HG02852 (cell line): Measurements from ENCODE around the gene IL18R1.

Source experiments
- ATAC-seq: cut with Tn5 transposase; IDR thresholded peaks from one replicate; pipeline ENCODE4 v1.9.1; 2021; ENCODE audit warnings: mild to moderate bottlenecking, moderate library complexity; ENCODE audit not compliant: unreplicated experiment

Gene IL18R1

GRCh38 chr2:102427249-102427648, 71.7 kb downstream of the IL18R1 start:
- ATAC-seq, result no peak

- ATAC-seq, result no peak
These were observed 73.0 kb downstream of the IL18R1 start for GRCh38 chr2:102428573-102428972.

DNA sequence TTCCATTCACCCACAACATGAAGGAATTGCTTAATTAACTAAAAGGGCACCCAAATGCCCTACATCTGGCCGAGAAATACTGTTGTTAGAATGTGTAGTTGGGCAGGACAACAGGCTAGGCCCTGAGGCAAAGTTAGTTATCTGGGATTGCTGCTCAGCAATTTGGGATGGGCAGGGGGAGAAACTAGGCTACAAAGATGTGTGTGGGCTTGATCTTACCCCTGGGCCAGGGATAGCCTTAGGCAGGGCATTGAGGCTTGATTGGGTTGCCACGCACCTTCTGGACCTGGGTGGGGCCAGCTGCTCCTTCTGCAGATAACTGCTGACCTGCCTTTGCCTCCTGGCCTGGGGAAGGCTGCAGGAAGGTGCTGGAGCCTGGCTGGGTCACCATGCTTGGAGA, 76.8 kb downstream of the IL18R1 start:
- ATAC-seq, result no peak

DNA sequence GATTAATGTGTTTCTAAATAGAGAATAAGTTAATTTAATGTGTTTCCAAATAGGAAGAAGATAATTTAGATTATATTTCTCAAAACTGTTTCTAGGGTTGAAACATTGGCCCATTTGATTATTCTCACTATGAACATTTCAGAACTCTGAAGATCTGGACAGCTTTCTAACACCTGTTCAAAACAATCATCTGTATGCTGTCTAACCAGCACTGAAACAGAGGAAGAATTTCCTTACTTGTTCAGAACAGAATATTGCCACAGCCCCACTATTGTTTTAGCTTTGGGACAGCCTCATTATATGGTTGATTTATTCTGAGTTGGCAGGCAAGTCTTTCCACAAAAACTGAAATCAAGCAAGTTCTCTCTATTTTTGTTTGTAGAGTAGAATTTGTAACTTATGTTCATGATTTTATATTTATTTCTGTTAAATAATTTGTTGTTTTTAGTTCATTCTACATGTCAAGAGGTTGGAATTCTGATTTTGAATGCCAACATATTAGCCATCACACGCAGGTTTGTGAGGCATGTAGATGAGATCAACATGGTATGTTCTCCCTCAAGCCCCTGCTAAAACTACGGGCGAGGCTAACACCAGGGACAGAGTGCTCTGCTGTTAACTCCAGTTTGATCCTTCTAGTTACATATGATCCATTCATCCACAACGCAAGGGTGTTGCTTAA, 78.5 kb downstream of the IL18R1 start:
- ATAC-seq, result no peak

DNA sequence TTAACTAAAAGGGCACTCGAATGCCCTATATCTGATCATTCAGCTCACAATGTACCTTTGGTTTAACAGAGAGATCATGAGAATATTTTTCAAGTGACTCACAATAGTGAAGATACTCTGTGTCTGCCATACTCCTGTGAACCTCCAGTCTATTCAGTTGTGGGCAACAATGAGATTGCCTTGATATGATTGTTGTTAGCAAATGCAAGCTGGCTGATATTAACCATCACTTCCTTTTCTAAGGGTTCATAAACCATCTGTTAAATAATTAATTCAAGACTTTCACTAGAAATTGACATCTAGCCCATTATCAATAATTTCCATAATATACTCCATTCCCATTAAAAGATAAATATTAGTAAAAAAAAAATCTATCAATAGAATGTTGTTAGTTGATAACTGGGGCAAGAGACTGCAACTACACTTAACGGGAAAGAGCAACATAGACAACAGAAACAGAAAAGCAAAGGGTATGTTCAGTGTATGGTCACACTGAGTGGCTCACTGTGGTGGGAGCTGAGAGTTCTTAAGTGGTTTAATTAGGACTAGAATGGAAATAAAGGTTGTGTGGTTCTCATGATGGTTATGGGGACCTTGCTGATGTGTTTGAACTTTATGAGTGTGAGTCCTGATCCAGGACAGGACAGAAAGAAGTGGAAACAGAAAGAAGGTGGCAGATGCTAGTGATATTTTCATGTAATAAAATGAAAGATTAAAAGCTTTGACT, 79.2 kb downstream of the IL18R1 start:
- peak; percentile 39 for ATAC-seq

DNA sequence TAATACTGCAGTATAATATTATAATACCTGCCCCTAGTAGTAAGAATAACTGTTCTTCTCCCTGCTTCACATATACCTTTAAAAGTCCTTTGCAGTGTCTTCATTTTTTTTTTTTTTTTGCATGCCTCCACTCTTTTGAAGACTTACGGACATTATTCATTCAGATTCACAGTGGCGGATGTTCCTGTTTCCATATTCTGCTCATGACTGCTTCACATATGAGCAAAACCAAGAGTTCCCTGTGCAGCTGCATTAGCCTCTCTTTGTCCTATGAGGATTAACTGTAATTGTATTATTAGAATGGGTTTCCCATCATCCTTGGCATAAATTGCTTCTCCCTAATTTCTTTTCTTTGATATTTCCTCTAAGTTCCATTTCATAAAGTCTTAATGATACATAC, 80.1 kb downstream of the IL18R1 start:
- ATAC-seq, result no peak

DNA sequence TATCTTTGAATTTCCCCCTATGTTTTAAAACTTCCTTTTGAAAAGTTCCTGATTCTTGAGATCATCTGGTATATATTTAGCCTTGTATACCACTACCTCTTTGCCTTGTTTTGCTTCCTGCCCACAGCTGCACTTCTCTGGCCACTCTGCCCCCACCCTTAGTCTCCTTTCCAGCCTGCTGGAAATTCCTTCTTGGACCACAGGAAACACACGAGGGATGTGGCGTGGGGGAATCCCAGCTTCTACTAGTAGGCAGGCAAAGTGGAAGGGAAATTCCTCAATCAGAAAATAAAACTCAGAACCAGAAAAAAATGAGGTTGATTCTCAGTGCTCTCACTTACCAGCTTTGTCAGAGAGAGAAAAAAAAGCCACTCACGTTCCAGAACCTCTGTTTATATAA, 80.7 kb downstream of the IL18R1 start:
- peak; percentile 40 for ATAC-seq

- no peak for ATAC-seq
These were observed 81.5 kb downstream of the IL18R1 start for GRCh38 chr2:102437122-102437521.

GRCh38 chr2:102438111-102438510, 82.5 kb downstream of the IL18R1 start:
- no peak for ATAC-seq

- ATAC-seq, result no peak
These were observed 83.0 kb downstream of the IL18R1 start for GRCh38 chr2:102438578-102438977.

GRCh38 chr2:102439065-102439695, 83.6 kb downstream of the IL18R1 start:
- ATAC-seq, result no peak

DNA sequence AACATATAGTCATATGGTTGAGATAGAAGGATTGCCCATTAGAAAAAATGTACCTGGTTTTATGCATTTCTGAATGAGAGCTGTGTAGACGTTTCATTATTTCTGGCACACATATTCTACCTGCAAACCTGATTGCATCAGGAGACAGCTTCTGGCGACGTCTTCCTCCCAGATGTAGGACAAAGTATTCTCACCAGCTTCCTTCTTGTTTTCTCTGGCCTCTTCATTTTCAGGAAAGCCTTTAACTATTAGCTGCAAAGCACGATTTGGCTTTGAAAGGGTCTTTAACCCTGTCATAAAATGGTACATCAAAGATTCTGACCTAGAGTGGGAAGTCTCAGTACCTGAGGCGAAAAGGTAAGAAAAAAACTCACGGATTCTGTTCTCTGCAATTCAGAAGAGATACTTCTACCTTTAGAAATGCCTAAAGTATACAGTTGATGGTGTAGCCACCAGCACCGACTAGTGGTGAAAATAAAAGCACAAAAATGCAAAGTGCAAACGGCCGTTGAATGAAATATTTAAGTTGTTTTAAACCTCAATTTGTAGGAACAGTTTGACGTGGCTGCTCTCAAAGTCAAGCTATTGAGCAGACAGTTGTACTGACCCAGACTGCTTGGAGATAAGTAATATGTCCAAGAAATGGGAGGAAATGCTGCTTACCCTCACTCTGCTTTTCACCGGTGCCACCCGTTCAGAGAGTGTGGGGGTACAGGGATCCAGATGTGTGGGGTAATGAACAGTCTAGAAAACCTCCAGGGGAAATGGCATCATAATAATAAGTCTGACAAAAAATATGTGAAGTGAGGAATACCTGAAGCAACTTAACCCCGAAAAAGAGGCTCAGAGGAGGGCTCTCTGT, 87.6 kb downstream of the IL18R1 start:
- peak; percentile 59 for ATAC-seq

DNA sequence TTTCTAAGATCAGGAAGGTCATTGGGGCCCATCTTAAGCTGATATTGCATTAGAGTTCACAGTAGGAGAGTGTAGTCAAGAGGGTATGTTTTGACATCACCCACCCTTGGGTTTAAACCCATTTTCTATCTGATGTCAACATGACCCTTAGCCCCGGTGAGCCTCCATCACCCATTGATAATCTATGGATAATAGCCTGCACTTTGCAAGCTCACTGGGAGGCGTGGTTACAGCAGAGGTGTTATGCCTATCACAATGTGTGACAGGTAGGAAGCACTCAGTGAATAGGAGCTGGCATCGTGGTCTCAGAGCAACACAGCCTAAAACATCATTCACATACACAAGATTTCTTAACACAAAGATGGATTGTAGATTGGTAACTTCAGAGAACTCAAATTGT, 88.6 kb downstream of the IL18R1 start:
- no peak for ATAC-seq

GRCh38 chr2:102446936-102447335, 91.3 kb downstream of the IL18R1 start:
- no peak for ATAC-seq
